Mesothelial cell of epicardium (in vitro differentiated cells): ENCODE data around the gene LIN54. TPM values are rescaled to one million over a fixed set of nuclear protein-coding genes. Genes with fewer than 3 reads are reported as not detected.
"Not testable (repeated sequence)": the region's sequence is repeated elsewhere in the genome, so short reads cannot be mapped to it uniquely, and the experiment has no call there.

ENCODE experiments used
- DNase-seq, 2 experiments: peaks; one replicate each; pipeline ENCODE4 v3.0.0; 2021; ENCODE audit warnings: low spot score in 2 of 2; ENCODE audit not compliant: unreplicated experiment in 2 of 2
- H3K27ac Mint-ChIP-seq: 2 replicates; pipeline ENCODE4 v1.8.0; 2021; ENCODE audit warnings: mixed read lengths
- H3K27me3 Mint-ChIP-seq: 2 replicates; pipeline ENCODE4 v1.8.0; 2021; ENCODE audit warnings: low read depth, mixed read lengths
- H3K36me3 Mint-ChIP-seq: 2 replicates; pipeline ENCODE4 v1.8.0; 2021; ENCODE audit warnings: mixed read lengths
- H3K4me1 Mint-ChIP-seq: 2 replicates; pipeline ENCODE4 v1.8.0; 2021; ENCODE audit warnings: mixed read lengths
- H3K4me3 Mint-ChIP-seq: 2 replicates; pipeline ENCODE4 v1.8.0; 2021; ENCODE audit warnings: mild to moderate bottlenecking, moderate library complexity, mixed read lengths
- H3K9me3 Mint-ChIP-seq: 2 replicates; pipeline ENCODE4 v1.8.0; 2021; ENCODE audit warnings: mixed read lengths
- CTCF ChIP-seq: fragments of 200-600 bp; sonication (generic); IDR thresholded peaks from one replicate; pipeline ENCODE4 v1.5.0; 2021; ENCODE audit warnings: antibody characterized with exemption; ENCODE audit not compliant: unreplicated experiment
- total RNA-seq: library from RNA; stranded (reverse); gene quantifications from 3 replicates; pipeline ENCODE4 v1.2.1, GENCODE V29; 2021

The LIN54 gene
- total RNA-seq, 1 donor from 2014 or later = 12.9 TPM

- Mint-ChIP-seq H3K9me3 (no peaks in the 10 kb centered on the region), H3K27me3 (no peaks in the 10 kb centered on the region), H3K36me3 (peaks cover 8% of the 10 kb centered on the region), H3K4me1 (no peaks in the 10 kb centered on the region), H3K4me3 (no peak overlapping the region), H3K27ac (no peak overlapping the region)
- no peak for TF ChIP-seq CTCF
- no peak for DNase-seq
Observed at GRCh38 chr4:82988323-82988832, 22.2 kb downstream of the LIN54 start.

DNA sequence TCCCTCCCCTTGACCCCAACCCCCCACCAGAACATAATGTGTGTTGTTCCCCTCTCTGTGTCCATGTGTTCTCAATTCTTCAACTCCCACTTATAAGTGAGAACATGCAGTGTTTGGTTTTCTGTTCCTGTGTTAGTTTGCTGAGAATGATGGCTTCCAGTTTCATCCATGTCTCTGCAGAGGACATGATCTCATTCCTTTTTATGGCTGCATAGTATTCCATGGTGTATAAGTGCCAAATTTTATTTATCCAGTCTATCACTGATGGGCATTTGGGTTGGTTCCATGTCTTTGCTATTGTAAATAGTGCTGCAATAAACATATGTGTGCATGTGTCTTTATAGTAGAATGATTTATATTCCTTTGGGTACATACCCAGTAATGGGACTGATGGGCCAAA lies 23.1 kb downstream of the LIN54 start:
- H3K9me3 Mint-ChIP-seq, H3K27ac Mint-ChIP-seq, H3K4me3 Mint-ChIP-seq, H3K36me3 Mint-ChIP-seq, H3K4me1 Mint-ChIP-seq, H3K27me3 Mint-ChIP-seq, DNase-seq: not testable (repeated sequence)

- no peak for TF ChIP-seq CTCF
- DNase-seq = no peak
- H3K27ac Mint-ChIP-seq = no peak overlapping the region
- no peaks in the 10 kb centered on the region for H3K9me3 Mint-ChIP-seq
- H3K36me3 Mint-ChIP-seq = peaks cover 9% of the 10 kb centered on the region
- H3K27me3 Mint-ChIP-seq = no peaks in the 10 kb centered on the region
- no peaks in the 10 kb centered on the region for H3K4me1 Mint-ChIP-seq
- no peak overlapping the region for H3K4me3 Mint-ChIP-seq
Observed at GRCh38 chr4:82984459-82984858, 26.2 kb downstream of the LIN54 start.

GRCh38 chr4:82983444-82983843 lies 27.2 kb downstream of the LIN54 start:
- no peak for DNase-seq
- TF ChIP-seq CTCF = no peak
- H3K9me3 Mint-ChIP-seq = no peaks in the 10 kb centered on the region
- no peak overlapping the region for H3K4me3 Mint-ChIP-seq
- H3K36me3 Mint-ChIP-seq = peaks cover 7% of the 10 kb centered on the region
- no peaks in the 10 kb centered on the region for H3K4me1 Mint-ChIP-seq
- H3K27me3 Mint-ChIP-seq = no peaks in the 10 kb centered on the region
- H3K27ac Mint-ChIP-seq = no peak overlapping the region

DNA sequence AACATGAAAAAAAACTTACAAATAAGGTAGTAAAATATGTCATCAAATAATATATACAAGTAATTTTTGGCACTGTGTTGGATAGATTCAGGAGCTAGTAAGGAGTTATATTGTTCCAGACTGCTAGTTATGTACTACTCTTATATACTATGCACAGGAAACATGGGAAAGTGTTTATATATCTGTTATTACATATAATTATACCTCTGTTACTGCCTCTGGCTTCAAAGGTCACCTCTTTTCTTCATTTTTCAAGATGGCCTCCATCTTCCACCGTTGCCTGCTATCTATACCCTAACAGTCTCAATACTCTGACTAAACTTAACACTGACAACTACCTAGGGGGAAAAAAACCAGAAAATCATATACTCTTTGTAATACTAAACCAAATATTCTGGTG lies 29.5 kb downstream of the LIN54 start:
- TF ChIP-seq CTCF = no peak
- DNase-seq = no peak
- peaks cover 7% of the 10 kb centered on the region for H3K36me3 Mint-ChIP-seq
- no peak overlapping the region for H3K4me3 Mint-ChIP-seq
- H3K27ac Mint-ChIP-seq = no peak overlapping the region
- no peaks in the 10 kb centered on the region for H3K9me3 Mint-ChIP-seq
- H3K4me1 Mint-ChIP-seq = no peaks in the 10 kb centered on the region
- no peaks in the 10 kb centered on the region for H3K27me3 Mint-ChIP-seq

DNA sequence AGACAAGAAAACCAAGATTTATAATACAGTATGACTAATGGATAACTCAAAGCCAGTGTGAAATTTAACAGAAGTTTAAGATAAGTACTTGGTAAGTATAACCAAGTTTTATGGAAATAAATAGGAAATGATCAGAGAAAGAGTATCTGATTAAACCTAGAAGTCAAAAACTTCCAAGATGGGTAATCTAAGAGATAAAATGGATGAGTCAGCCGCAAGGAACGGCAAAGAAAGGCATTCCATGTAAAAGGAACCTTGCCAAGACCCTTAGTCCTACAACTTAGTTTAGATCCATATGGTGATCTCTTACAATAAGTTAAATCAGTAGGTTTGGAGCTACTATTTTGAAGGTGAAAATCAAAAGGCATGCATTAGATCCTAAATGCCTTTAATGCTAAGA lies 34.8 kb downstream of the LIN54 start:
- no peak for DNase-seq

More for the DNA sequence above, 34.8 kb downstream of the LIN54 start:
- H3K9me3 Mint-ChIP-seq = no peaks in the 10 kb centered on the region
- no peak overlapping the region for H3K4me3 Mint-ChIP-seq
- H3K27me3 Mint-ChIP-seq = no peaks in the 10 kb centered on the region
- no peaks in the 10 kb centered on the region for H3K4me1 Mint-ChIP-seq
- H3K27ac Mint-ChIP-seq = no peak overlapping the region
- TF ChIP-seq CTCF = no peak
- peaks cover 13% of the 10 kb centered on the region for H3K36me3 Mint-ChIP-seq
